Measurements from ENCODE around the gene SUMF2.
A peak's percentile ranks its signal among the peaks of the same experiment; 100 is the strongest.
"Not testable (repeated sequence)": the region's sequence is repeated elsewhere in the genome, so short reads cannot be mapped to it uniquely, and the experiment has no call there.

SUMF2 gene

DNA sequence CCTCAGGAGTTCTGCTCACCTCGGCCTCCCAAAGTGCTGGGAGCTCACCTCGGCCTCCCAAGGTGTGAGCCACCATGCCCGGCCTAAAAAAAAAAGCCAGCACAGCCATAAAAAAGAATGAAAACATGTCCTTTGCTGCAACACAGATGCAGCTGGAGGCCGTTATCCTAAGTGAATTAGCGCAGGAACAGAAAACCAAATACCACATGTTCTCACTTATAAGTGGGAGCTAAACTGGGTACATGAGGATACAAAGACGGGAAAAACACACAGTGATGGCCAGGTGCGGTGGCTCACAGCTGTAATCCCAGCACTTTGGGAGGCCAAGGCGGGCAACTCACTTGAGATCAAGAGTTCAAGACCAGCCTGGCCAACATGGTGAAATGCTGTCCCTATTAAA, 33.7 kb upstream of the SUMF2 start:
- peaks cover 11 to 15% of the 10 kb centered on the region in 2 experiments for H3K4me1 ChIP-seq (ENCODE audit: control insufficient read depth in 1 of 2, insufficient read depth in 1 of 2, low read depth in 1 of 2, low read length in 1 of 2)
- no peaks in the 10 kb centered on the region for H3K36me3 ChIP-seq
- no peak overlapping the region for H3K27ac ChIP-seq
- TF ChIP-seq, protein P1, sequence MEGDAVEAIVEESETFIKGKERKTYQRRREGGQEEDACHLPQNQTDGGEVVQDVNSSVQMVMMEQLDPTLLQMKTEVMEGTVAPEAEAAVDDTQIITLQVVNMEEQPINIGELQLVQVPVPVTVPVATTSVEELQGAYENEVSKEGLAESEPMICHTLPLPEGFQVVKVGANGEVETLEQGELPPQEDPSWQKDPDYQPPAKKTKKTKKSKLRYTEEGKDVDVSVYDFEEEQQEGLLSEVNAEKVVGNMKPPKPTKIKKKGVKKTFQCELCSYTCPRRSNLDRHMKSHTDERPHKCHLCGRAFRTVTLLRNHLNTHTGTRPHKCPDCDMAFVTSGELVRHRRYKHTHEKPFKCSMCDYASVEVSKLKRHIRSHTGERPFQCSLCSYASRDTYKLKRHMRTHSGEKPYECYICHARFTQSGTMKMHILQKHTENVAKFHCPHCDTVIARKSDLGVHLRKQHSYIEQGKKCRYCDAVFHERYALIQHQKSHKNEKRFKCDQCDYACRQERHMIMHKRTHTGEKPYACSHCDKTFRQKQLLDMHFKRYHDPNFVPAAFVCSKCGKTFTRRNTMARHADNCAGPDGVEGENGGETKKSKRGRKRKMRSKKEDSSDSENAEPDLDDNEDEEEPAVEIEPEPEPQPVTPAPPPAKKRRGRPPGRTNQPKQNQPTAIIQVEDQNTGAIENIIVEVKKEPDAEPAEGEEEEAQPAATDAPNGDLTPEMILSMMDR (IDR thresholded peaks at IDR 0.05): no peak
- H3K27me3 ChIP-seq: no peaks in the 10 kb centered on the region
- no peaks in the 10 kb centered on the region for H3K9me3 ChIP-seq
- no peak overlapping the region for H3K4me3 ChIP-seq (ENCODE audit: low read depth in 1 of 2, low read length in 1 of 2)

DNA sequence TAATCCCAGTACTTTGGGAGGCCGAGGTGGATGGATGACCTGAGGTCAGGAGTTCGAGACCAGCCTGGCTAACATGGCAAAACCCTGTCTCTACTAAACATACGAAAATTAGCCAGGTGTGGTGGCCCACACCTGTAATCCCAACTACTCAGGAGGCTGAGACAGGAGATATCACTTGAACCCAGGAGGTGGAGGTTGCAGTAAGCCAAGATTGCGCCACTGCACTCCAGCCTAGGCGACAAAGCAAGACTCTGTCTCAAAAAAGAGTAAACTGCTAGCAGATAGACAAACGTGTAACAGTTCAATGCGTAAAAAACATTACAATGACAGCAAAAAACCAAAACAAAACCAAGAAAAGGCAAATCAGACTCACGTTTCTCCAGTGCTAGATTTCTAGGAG, 32.5 kb upstream of the SUMF2 start:
- H3K4me3 ChIP-seq (ENCODE audit: low read depth in 1 of 2, low read length in 1 of 2); H3K9me3 ChIP-seq; H3K36me3 ChIP-seq; H3K27ac ChIP-seq; H3K27me3 ChIP-seq: not testable (repeated sequence)
- peaks cover 11 to 15% of the 10 kb centered on the region in 2 experiments for H3K4me1 ChIP-seq (ENCODE audit: control insufficient read depth in 1 of 2, insufficient read depth in 1 of 2, low read depth in 1 of 2, low read length in 1 of 2)

DNA sequence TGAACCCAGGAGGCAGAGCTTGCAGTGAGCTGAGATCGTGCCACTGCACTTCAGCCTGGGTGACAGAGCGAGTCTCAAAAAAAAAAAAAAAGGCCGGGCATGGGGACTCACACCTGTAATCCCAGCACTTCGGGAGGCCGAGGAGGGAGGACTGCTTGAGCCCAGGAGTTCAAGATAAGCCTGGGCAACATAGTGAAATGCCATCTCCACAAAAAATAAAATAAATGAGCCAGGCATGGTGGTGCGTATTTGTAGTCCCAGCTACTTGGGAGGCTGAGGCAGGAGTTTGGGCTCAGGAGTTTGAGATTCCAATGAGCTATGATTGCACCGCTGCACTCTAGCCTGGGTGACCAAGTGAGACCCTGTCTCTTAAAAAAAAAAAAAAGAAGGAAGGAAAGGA, 31.5 kb upstream of the SUMF2 start:
- not testable (repeated sequence) for H3K9me3 ChIP-seq; H3K27me3 ChIP-seq; H3K4me3 ChIP-seq (ENCODE audit: low read depth in 1 of 2, low read length in 1 of 2); H3K27ac ChIP-seq; H3K36me3 ChIP-seq
- H3K4me1 ChIP-seq (ENCODE audit: control insufficient read depth in 1 of 2, insufficient read depth in 1 of 2, low read depth in 1 of 2, low read length in 1 of 2): peaks cover 11 to 15% of the 10 kb centered on the region in 2 experiments

DNA sequence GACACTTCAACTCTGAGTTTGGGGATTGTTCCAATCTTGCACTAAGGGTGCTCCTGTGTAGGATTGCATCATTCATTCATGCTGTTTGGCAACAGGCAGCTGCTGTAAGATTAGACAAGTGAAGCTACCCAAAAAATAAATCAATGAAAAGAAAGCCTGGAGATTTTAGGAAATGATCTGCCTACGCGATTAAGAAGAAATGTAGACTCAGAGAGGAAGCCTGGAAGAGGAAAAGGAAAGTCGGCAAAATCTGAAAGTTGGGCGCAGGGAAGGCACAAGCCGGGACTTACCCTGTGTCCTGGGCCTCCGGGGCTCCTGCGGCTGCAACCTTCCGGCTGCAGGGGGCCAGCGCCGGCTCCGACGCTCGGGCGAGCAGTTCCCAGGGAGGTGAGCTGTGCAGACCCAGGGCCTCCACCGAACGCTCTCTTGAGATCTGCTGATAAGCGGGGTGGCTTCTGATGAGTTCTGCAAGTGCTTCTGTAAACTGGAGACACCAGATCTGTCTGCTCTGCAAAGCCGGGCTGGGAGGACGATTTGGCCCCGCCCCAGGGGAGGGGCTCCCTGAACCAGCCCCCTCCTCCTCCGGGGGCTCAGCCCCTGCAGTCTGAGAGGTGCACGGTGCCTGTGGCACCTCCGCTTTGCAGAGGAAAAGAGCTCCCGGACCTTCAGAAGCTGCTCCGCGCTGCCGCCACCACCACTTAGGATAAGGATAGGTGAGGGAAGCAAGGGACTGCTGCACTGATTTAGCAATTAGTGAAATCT, 30.2 kb upstream of the SUMF2 start:
- no peaks in the 10 kb centered on the region for H3K36me3 ChIP-seq
- no peaks in the 10 kb centered on the region for H3K27me3 ChIP-seq
- peak overlapping the region; percentile 86 to 96 for H3K4me3 ChIP-seq (ENCODE audit: low read depth in 1 of 2, low read length in 1 of 2)
- no peaks in the 10 kb centered on the region for H3K9me3 ChIP-seq
- TF ChIP-seq, protein P1 (IDR thresholded peaks at IDR 0.05): no peak
- H3K4me1 ChIP-seq (ENCODE audit: control insufficient read depth in 1 of 2, insufficient read depth in 1 of 2, low read depth in 1 of 2, low read length in 1 of 2): peaks cover 11 to 15% of the 10 kb centered on the region in 2 experiments
- peak overlapping the region; percentile 61 for H3K27ac ChIP-seq

DNA sequence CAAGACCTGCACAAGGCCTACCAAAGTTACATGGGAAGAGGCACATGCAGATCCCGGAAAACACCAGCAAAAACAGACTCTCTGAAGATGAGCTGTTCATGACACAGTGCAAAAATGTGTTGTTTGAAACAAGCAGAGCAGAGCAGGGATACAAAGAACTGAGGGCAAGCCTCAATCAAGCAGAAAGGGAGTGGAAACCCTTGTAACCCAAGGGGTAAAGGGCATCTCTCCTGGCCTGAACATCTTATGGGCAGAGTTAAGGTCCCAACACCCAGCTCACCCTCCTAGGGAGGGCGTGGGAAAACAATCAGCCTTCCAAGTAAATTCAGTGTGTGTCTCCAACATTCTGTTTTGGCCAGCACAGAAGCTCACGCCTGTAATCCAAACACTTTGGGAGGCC, 23.4 kb upstream of the SUMF2 start:
- Histone ChIP-seq H3K36me3 (no peaks in the 10 kb centered on the region), H3K27me3 (no peaks in the 10 kb centered on the region), H3K9me3 (no peaks in the 10 kb centered on the region), H3K4me3 (ENCODE audit: low read depth in 1 of 2, low read length in 1 of 2) (no peak overlapping the region), H3K27ac (no peak overlapping the region), H3K4me1 (ENCODE audit: control insufficient read depth in 1 of 2, insufficient read depth in 1 of 2, low read depth in 1 of 2, low read length in 1 of 2) (peaks cover 3 to 4% of the 10 kb centered on the region in 2 experiments)
- TF ChIP-seq, protein P1 (IDR thresholded peaks at IDR 0.05): no peak

DNA sequence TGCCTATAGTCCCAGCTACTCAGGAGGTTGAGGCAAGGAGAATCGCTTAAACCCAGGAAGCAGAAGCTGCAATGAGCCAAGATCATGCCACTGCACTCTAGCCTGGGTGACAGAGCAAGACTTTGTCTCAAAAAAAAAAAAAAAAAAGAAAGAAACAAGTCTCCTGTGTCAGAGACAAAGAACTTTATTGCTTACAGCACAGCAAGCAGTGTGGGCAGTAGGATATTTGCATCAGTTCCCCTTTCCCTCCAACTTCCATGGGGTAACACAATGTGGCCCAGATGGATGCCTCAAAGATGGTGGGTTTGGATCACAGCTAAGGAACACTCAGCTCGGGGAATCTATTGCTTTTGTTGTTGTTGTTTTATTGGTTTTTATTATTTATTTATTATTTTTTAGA, 18.3 kb upstream of the SUMF2 start:
- H3K4me1 ChIP-seq (ENCODE audit: control insufficient read depth in 1 of 2, insufficient read depth in 1 of 2, low read depth in 1 of 2, low read length in 1 of 2); H3K27ac ChIP-seq; H3K36me3 ChIP-seq; H3K4me3 ChIP-seq (ENCODE audit: low read depth in 1 of 2, low read length in 1 of 2); H3K9me3 ChIP-seq; H3K27me3 ChIP-seq: not testable (repeated sequence)

DNA sequence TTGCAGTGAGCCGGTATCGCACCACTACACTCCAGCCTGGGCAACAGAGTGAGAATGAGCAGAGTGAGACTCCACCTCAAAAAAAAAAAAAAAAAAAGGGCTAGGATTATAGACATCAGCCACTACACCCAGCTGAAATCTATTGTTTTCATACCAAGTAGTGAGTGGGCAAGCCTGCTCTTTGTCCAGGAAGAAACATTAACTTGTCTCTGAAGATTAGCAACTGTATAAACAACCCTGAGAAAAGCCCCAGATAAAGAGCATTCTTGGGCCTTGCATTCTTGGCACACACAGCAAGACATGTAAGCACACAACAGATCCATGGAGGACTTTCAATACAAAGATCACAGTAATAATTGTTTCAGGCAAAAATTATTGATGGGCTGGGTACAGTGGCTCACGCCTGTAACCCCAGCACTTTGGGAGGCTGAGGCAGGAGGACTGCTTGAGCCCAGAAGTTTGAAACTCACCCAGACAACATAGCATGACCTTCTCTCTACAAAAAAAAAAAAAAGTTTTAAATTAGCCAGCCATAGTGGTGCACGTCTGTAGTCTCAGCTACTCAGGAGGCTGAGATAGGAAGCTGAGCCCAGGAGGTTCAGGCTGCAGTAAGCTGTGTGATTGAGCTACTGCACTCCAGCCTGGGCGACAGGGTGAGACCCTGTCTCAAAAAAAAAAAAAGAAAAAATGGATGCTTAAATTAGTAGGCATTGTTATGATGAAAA, 17.2 kb upstream of the SUMF2 start:
- peaks cover 9 to 10% of the 10 kb centered on the region in 2 experiments for H3K4me1 ChIP-seq (ENCODE audit: control insufficient read depth in 1 of 2, insufficient read depth in 1 of 2, low read depth in 1 of 2, low read length in 1 of 2)
- no peak overlapping the region for H3K4me3 ChIP-seq (ENCODE audit: low read depth in 1 of 2, low read length in 1 of 2)
- no peaks in the 10 kb centered on the region for H3K27me3 ChIP-seq
- H3K36me3 ChIP-seq: no peaks in the 10 kb centered on the region
- no peak overlapping the region for H3K27ac ChIP-seq
- H3K9me3 ChIP-seq: no peaks in the 10 kb centered on the region
- TF ChIP-seq, protein P1 (IDR thresholded peaks at IDR 0.05): no peak

DNA sequence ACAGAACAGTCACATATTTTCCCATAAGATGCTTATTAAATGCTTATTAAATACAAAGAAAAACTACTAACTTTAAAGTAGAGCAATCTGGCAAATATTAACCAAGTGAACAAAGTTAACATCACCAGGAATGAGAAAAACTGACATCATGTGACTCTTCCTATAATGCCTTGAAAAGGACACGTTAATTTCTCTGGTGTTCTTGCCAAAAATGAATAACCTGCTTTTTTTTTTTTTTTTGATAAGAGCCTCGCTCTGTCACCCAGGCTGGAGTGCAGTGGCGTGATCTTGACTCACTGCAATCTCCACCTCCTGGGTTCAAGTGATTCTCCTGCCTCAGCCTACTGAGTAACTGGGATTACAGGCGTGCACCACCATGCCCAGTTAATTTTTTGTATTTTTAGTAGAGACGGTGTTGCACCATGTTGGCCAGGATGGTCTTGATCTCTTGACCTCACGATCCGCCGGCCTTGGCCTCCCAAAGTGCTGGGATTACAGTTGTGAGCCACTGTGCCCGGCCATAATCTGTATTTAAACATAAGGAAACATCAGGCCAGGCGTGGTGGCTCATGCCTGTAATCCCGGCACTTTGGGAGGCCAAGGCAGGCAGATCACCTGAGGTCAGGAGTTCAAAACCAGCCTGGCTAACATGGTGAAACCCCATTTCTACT, 16.5 kb upstream of the SUMF2 start:
- not testable (repeated sequence) for H3K9me3 ChIP-seq; H3K27ac ChIP-seq; H3K36me3 ChIP-seq; H3K4me3 ChIP-seq (ENCODE audit: low read depth in 1 of 2, low read length in 1 of 2); H3K27me3 ChIP-seq
- H3K4me1 ChIP-seq (ENCODE audit: control insufficient read depth in 1 of 2, insufficient read depth in 1 of 2, low read depth in 1 of 2, low read length in 1 of 2): peaks cover 15 to 16% of the 10 kb centered on the region in 2 experiments

Data from neutrophil (primary cell).